HG03095 (cell line): Measurements from ENCODE around the gene RPL13A.
A peak's percentile ranks its signal among the peaks of the same experiment; 100 is the strongest.

Experiments
- ATAC-seq: cut with Tn5 transposase; IDR thresholded peaks from one replicate; pipeline ENCODE4 v1.9.1; 2021; ENCODE audit warnings: moderate library complexity; ENCODE audit not compliant: unreplicated experiment

RPL13A gene

GRCh38 chr19:49502866-49503581 is 15.6 kb downstream of the RPL13A start:
- no peak for ATAC-seq

- ATAC-seq, result no peak
Measured at GRCh38 chr19:49503582-49503962, 16.2 kb downstream of the RPL13A start.

- ATAC-seq, result no peak
Measured at GRCh38 chr19:49506575-49507105, 19.2 kb downstream of the RPL13A start.

GRCh38 chr19:49507803-49508494 is 20.5 kb downstream of the RPL13A start:
- no peak for ATAC-seq

- ATAC-seq, result no peak
Measured at GRCh38 chr19:49512970-49513745, 25.8 kb downstream of the RPL13A start.

- ATAC-seq, result no peak
Measured at GRCh38 chr19:49513746-49514118, 26.3 kb downstream of the RPL13A start.

GRCh38 chr19:49514151-49514550 is 26.7 kb downstream of the RPL13A start:
- ATAC-seq, result no peak

GRCh38 chr19:49515767-49516166 is 28.4 kb downstream of the RPL13A start:
- ATAC-seq, result no peak

GRCh38 chr19:49518033-49518432 is 30.6 kb downstream of the RPL13A start:
- ATAC-seq, result no peak

GRCh38 chr19:49520705-49521319 is 33.4 kb downstream of the RPL13A start:
- ATAC-seq, result no peak

- no peak for ATAC-seq
Measured at GRCh38 chr19:49524812-49525455, 37.5 kb downstream of the RPL13A start.

GRCh38 chr19:49528211-49528771 is 40.9 kb downstream of the RPL13A start:
- ATAC-seq, result no peak

GRCh38 chr19:49530708-49531107 is 43.3 kb downstream of the RPL13A start:
- no peak for ATAC-seq

GRCh38 chr19:49533551-49534488 is 46.4 kb downstream of the RPL13A start:
- peak; percentile 77 for ATAC-seq

GRCh38 chr19:49534632-49535385 is 47.4 kb downstream of the RPL13A start:
- ATAC-seq, result no peak

GRCh38 chr19:49536921-49537462 is 49.6 kb downstream of the RPL13A start:
- no peak for ATAC-seq

GRCh38 chr19:49538643-49539042 is 51.2 kb downstream of the RPL13A start:
- ATAC-seq, result no peak
